CD4-positive, alpha-beta T cell treated with Interleukin-10 for 1 hour (primary cell): Measurements from ENCODE around the gene LTBP2.

Experiments used
- DNase-seq: peaks from one replicate; pipeline ENCODE4 v3.0.0-alpha.2; 2020

Gene LTBP2

GRCh38 chr14:74611650-74612349 is at the start of gene LTBP2:
TSS of gene LTBP2 (minus strand) at chr14:74612237. CDS start at chr14:74611944, 293 bp downstream.
- DNase-seq = no peak

DNA sequence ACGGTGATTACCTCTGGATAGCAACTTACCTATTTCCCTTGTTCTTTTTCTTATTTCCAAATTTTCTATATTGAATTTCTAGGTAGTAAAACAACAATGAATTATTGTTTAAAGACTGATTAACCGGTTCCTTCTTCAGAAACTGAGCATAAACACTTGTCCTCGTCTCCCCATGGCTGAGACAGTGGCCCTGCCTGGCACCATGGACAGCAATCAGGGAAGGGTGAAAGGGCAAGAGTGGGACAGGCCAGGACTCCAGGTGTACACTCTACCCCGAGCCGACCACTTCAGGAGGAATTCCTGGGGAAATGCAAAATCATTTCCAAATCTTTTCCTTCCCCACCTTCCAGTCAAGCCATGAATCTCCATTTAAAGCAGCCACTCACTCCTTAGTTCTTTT is 48.8 kb upstream of the LTBP2 start:
- no peak for DNase-seq

DNA sequence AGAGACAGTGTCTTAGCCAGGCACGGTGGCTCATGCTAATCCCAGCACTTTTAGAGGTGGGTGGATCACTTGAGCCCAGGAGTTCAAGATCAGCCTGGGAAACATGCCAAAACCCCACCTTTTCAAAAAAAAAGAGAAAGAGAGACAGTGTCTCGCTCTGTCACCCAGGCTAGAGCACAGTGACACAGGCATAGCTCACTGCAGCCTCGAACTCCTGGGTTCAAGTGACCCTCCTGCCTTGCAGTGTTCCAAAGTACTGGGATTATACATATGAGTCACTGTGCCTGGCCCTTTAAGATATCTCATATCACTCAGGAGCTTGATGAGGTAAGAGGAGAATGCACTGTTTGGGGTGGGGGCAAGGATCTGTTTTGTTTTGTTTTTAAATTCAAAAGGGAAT is 48.1 kb upstream of the LTBP2 start:
- DNase-seq = no peak

DNA sequence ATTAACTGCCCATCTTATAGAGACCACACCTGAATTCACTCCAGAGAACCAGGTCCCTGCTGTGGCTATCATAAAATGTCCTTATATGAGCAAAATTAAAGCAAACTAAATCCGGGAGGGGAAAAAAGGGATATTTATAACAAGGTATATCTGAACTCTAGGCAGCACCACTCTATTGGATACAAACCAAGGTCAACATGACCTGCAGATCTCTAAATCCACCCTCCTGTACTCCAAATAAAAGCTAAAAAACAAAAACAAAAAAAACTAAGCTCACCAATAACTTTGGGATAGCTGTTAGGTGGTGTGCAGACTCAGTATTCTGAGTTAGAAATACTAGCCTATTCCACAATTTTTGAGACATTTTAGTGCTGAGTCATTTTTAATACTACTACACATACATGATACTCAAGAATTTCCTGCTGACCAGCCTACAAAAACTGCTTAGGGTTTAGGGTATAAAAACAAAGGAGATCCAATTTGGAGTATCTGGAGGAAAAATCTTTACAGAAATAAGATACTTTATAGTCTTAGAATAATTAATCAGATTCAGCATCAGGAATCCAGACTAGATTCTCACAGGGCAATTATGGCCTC is 46.6 kb upstream of the LTBP2 start:
- no peak for DNase-seq

DNA sequence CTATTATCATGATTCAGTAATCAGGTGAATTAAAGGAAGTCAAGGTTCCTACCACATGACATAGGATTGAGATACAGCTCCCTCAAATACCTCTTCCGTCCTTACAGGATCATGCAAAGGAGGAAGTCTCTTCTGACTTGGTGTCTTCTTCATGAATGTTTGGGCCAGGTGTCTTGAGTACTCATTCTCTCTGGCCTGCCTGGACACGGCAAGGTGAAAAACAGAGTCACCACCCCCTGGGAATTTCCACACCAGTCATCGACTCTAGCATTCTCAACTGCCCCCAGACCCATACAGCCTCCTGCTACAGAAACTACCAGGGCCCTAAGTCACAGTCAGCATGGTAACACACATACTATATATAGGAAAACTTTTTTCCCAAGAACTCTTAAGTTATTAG is 44.9 kb upstream of the LTBP2 start:
- DNase-seq = no peak

GRCh38 chr14:74655599-74656395 is 43.8 kb upstream of the LTBP2 start:
- no peak for DNase-seq

GRCh38 chr14:74654931-74655330 is 42.9 kb upstream of the LTBP2 start:
- DNase-seq = no peak

GRCh38 chr14:74653386-74654138 is 41.5 kb upstream of the LTBP2 start:
- DNase-seq = no peak

GRCh38 chr14:74652541-74652940 is 40.5 kb upstream of the LTBP2 start:
- no peak for DNase-seq

GRCh38 chr14:74650927-74651686 is 39.1 kb upstream of the LTBP2 start:
- no peak for DNase-seq

- DNase-seq = no peak
These were observed 37.6 kb upstream of the LTBP2 start for GRCh38 chr14:74649673-74650072.

DNA sequence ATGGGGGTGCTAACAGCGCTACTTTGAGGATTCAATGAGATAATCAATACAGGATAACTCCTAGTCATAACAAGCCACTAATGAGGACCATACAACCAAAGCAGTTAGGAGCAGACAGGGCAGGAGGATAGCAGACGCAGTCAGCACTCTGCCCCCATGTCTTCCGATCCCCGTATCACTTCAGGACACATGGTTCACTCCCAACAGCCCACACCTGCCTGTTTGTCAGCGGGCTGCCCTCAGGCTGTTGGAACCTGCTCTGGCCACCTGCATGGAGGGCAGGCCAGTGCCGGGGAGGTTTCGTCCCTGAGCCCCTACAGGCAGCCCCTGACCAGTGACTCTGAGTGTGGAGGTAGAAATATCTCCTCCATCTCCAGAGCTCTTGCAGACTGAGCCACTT is 37.1 kb upstream of the LTBP2 start:
- no peak for DNase-seq

GRCh38 chr14:74648601-74649000 is 36.6 kb upstream of the LTBP2 start:
- DNase-seq = no peak

- DNase-seq = no peak
These were observed 35.8 kb upstream of the LTBP2 start for GRCh38 chr14:74647678-74648461.

- no peak for DNase-seq
These were observed 35.1 kb upstream of the LTBP2 start for GRCh38 chr14:74647061-74647677.

GRCh38 chr14:74645756-74646470 is 33.9 kb upstream of the LTBP2 start:
- DNase-seq = no peak

DNA sequence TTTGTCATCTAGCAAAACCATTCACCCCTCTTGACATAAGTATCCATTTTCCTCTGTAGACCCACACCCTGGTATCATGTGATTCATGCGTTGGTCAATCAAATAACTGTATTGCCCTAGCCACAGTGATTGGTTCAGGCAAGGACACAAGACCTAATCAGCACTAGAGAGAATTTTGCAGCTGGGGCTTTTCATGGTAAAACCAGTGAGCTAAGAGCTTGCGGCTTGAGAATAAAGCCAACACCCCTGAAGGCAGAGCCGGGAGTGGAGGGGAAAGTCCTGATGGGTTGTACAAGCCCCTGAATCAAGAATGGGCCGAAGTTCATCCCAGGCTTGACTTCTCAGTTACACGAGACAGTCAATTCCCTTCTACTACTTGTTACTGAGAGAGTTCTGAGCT is 33.2 kb upstream of the LTBP2 start:
- no peak for DNase-seq

- no peak for DNase-seq
These were observed 29.8 kb upstream of the LTBP2 start for GRCh38 chr14:74641601-74642391.

- DNase-seq = no peak
These were observed 26.9 kb upstream of the LTBP2 start for GRCh38 chr14:74638966-74639365.

- DNase-seq = no peak
These were observed 26.0 kb upstream of the LTBP2 start for GRCh38 chr14:74638066-74638465.
